Kidney (tissue), 14 donors: ENCODE measurements around the gene SLIT1. TPM values are rescaled to one million over a fixed set of nuclear protein-coding genes. Genes with fewer than 3 reads are reported as not detected.
A peak's percentile ranks its signal among the peaks of the same experiment; 100 is the strongest.

ENCODE experiments used
- DNase-seq, 5 donors: peaks; one replicate each; pipeline ENCODE4 v3.0.0-alpha.2; 2013 to 2020
- FAIRE-seq: peaks from 2 replicates; lab custom pipeline; 2012; peaks lifted over from hg19 to GRCh38; lab: Jason Lieb, UNC
- H3K27ac ChIP-seq, 2 donors: one replicate each; pipeline ENCODE4 v1.7.0; 2013; ENCODE audit warnings: low read depth in 2 of 2, low read length in 2 of 2, inconsistent platforms in 1 of 2
- H3K27me3 ChIP-seq: one replicate; pipeline ENCODE4 v1.7.1; 2013; ENCODE audit warnings: low read length, inconsistent platforms; ENCODE audit not compliant: control insufficient read depth, insufficient read depth
- H3K36me3 ChIP-seq, 3 donors: one replicate each; pipeline versions ENCODE4 v1.7.0 to v1.7.1; 2013; ENCODE audit warnings: low read length in 3 of 3, control low read depth in 1 of 3, inconsistent platforms in 1 of 3; ENCODE audit not compliant: insufficient read depth in 3 of 3, control insufficient read depth in 2 of 3
- H3K4me1 ChIP-seq, 3 donors: one replicate each; pipeline versions ENCODE4 v1.7.0 to v1.7.1; 2013; ENCODE audit warnings: low read length in 3 of 3, inconsistent platforms in 1 of 3, low read depth in 1 of 3; ENCODE audit not compliant: control insufficient read depth in 2 of 3, insufficient read depth in 2 of 3
- H3K4me3 ChIP-seq, 3 donors: one replicate each; pipeline versions ENCODE4 v1.7.0 to v1.8.1; 2013; ENCODE audit warnings: low read length in 3 of 3, control low read depth in 1 of 3, inconsistent platforms in 1 of 3
- H3K9ac ChIP-seq, 3 donors: one replicate each; pipeline versions ENCODE4 v1.7.0 to v1.7.1; 2013; ENCODE audit warnings: low read length in 3 of 3, control low read depth in 1 of 3, inconsistent platforms in 1 of 3
- H3K9me3 ChIP-seq, 3 donors: one replicate each; pipeline versions ENCODE4 v1.7.0 to v1.7.1; 2013; ENCODE audit warnings: low read length in 3 of 3, control low read depth in 1 of 3, inconsistent platforms in 1 of 3; ENCODE audit not compliant: control insufficient read depth in 2 of 3, insufficient read depth in 1 of 3
- intact Hi-C: fragments of 100-400 bp; cut with DNase I; formaldehyde crosslinking; loops from one replicate; pipeline ENCODE4 v1.11.1; 2022
- polyA plus RNA-seq: library from polyadenylated mRNA; stranded (reverse); fragments of 350-450 nt; fragmentation: Illumina TruSeq; extraction: RNeasy Lipid Tissue Mini Kit (QIAGEN cat#74804); gene quantifications from one replicate; pipeline ENCODE4 v1.2.3, GENCODE V29; 2014; ENCODE audit warnings: low read depth, low replicate concordance; ENCODE audit not compliant: insufficient read depth
- total RNA-seq: library from RNA; stranded (reverse); fragmentation: NEBNext Ultra II Directional; extraction: Animal tissue kit (Norgen Biotek cat#: 25700); gene quantifications from one replicate; pipeline ENCODE4 v1.2.1, GENCODE V29; 2021
- TF ChIP-seq, protein P1 (sequence below): IDR thresholded peaks from 3 replicates; pipeline ENCODE4 v1.5.1; 2012; ENCODE audit warnings: mild to moderate bottlenecking, moderate library complexity, borderline replicate concordance; ENCODE audit not compliant: insufficient read depth; ENCODE audit errors: extremely low read depth
- donor health status: control.
- donor health status: control.
- donor health status: control.
- donor health status: control.
- donor health status: control.
- donor health status: DM: yes; HTN: yes; CAD: no.
- donor health status: Normal renal cell carcinoma (clear cell type).

The SLIT1 gene
- total and polyA plus RNA-seq, 2 donors from 2014 or later, result 0.06 to 0.35 TPM

DNA sequence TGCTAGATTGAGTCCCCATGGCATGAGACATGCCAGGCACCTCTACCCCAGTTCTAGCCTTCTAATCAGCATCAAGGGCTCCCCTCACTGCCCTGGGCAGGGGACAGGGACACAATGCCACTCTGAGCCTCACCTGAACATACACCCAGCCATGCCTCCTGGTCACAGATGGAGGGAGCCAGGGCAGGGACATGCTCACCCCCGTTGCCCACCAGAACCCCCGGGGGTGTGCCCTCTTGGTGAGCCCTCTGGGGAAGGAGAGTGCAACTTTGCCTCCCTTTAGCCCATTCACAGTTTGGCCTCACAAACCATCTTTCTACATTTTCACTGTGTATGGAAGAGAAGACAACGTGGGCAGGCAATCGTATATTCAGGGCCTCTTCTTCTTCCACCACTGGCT, 186.4 kb downstream of the SLIT1 start:
- no peaks in the 10 kb centered on the region for H3K4me1 ChIP-seq
- DNase-seq, result peak in 1 of 5 donors; percentile 52
- FAIRE-seq, result no peak
- TF ChIP-seq, protein P1, sequence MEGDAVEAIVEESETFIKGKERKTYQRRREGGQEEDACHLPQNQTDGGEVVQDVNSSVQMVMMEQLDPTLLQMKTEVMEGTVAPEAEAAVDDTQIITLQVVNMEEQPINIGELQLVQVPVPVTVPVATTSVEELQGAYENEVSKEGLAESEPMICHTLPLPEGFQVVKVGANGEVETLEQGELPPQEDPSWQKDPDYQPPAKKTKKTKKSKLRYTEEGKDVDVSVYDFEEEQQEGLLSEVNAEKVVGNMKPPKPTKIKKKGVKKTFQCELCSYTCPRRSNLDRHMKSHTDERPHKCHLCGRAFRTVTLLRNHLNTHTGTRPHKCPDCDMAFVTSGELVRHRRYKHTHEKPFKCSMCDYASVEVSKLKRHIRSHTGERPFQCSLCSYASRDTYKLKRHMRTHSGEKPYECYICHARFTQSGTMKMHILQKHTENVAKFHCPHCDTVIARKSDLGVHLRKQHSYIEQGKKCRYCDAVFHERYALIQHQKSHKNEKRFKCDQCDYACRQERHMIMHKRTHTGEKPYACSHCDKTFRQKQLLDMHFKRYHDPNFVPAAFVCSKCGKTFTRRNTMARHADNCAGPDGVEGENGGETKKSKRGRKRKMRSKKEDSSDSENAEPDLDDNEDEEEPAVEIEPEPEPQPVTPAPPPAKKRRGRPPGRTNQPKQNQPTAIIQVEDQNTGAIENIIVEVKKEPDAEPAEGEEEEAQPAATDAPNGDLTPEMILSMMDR, result no peak
- no peak overlapping the region for H3K27ac ChIP-seq
- H3K4me3 ChIP-seq, result no peak overlapping the region
- no peaks in the 10 kb centered on the region for H3K9me3 ChIP-seq
- no peaks in the 10 kb centered on the region for H3K36me3 ChIP-seq
- H3K9ac ChIP-seq, result no peak overlapping the region
- intact Hi-C loops, result no loop called here
- H3K27me3 ChIP-seq, result no peaks in the 10 kb centered on the region

DNA sequence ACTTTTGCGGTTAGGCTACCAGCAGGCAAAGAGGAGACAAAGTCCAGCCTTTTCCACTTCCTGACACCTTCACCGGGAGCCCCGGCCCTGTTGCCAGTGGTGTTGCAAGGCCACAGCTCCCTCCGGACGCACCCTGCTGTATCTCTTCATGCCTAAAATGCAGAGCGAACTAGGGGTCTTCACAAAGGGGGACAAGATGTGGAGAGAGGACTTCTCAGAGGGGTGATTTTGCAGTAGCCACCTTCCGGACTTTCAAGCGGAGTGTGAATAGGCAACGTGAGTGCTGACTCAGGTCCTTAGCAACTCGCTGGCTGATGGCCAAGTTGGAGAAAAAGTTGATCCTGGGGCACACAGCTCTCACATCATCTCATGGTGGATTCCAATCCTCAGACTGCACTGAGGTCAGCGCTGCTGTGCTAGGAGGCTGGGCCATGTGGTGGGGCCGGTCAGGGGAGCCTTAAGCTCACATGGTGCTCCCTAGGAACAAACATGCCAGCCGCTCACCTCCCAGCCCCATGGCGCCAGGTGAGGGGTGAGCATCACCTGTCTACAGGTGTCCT, 187.3 kb downstream of the SLIT1 start:
- H3K4me3 ChIP-seq, result no peak overlapping the region
- peak in 2 of 5 donors; percentile 17 to 52 for DNase-seq
- no peaks in the 10 kb centered on the region for H3K4me1 ChIP-seq
- FAIRE-seq, result no peak
- TF ChIP-seq, protein P1, result no peak
- H3K27me3 ChIP-seq, result no peaks in the 10 kb centered on the region
- no peaks in the 10 kb centered on the region for H3K36me3 ChIP-seq
- H3K9ac ChIP-seq, result no peak overlapping the region
- no peaks in the 10 kb centered on the region for H3K9me3 ChIP-seq
- intact Hi-C loops, result no loop called here
- no peak overlapping the region for H3K27ac ChIP-seq

DNA sequence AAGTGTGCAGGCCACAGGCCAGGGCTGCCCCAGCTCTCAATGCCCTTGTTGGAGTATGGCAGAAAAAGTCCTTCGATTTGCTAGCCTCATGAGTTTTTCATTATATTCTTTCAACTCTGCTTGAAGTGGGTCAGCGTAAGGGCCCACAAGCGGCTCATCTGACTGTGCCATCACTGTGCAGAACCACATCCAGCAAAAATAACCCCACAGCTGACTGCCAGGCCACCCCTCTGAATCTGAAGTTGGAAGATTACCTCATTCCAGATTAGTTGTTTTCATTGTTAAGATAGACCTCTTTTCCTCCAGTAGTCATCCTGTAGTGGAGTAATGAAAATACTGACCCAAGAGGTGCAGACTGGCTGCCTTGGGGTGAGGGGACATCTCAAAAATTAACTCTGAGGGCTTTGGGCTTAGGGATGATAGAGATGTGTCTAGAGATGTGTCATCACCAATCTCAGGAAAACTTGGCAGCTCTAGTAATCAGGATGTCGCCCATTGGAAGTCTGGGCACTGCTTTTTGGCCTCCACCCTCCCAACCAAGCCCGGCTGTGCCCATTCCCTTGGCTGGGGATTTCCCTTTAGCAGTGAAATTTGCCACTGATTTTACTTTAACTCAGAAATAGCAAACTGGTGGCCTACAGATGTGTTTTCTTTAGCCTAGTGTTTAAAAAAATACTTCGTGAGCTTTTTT, 189.3 kb downstream of the SLIT1 start:
- intact Hi-C loops, result no loop called here
- H3K27ac ChIP-seq, result no peak overlapping the region
- no peaks in the 10 kb centered on the region for H3K27me3 ChIP-seq
- no peak overlapping the region for H3K4me3 ChIP-seq
- no peaks in the 10 kb centered on the region for H3K36me3 ChIP-seq
- H3K9me3 ChIP-seq, result no peaks in the 10 kb centered on the region
- H3K4me1 ChIP-seq, result no peaks in the 10 kb centered on the region
- TF ChIP-seq, protein P1, result no peak
- no peak for FAIRE-seq
- no peak for DNase-seq
- H3K9ac ChIP-seq, result no peak overlapping the region
